Adrenal gland (tissue), 5 donors: Measurements from ENCODE around the gene CXCL6.

Experiments used
- CTCF ChIP-seq, 6 experiments: fragments of 450-650 bp in 4 of 6; fragments of 200-600 bp in 2 of 6; sonication (generic) in 1 of 6; IDR thresholded peaks; 1 replicate in 5 of 6; 2 replicates in 1 of 6; pipeline versions ENCODE4 v1.5.1 to v1.8.0; 2016 to 2021; ENCODE audit warnings: antibody characterized with exemption in 6 of 6, mild to moderate bottlenecking in 2 of 6, moderate library complexity in 1 of 6
- POLR2A ChIP-seq, 2 donors: fragments of 450-650 bp; IDR thresholded peaks; one replicate each; pipeline ENCODE4 v1.6.1; 2017; ENCODE audit warnings: antibody characterized with exemption in 2 of 2, mild to moderate bottlenecking in 2 of 2, moderate library complexity in 1 of 2
- donor health status: DM: no; HTN: no; CAD: no.

- TF ChIP-seq POLR2A (IDR thresholded peaks at IDR 0.05) (no peak), CTCF (IDR thresholded peaks at IDR 0.05) (no peak)
These were observed 17.4 kb downstream of the CXCL6 start for GRCh38 chr4:73853718-73854473.
